NCI-H1417 treated with DMSO at 0.1 percent for 48 hours (cell line): Measurements from ENCODE around the gene MNT.

ENCODE experiments used
- DNase-seq: peaks from one replicate; lab custom pipeline; 2025; lab: John Stamatoyannopoulos, UW

MNT gene

GRCh38 chr17:2380226-2380922 lies 20.5 kb downstream of the MNT start:
- DNase-seq = no peak

- no peak for DNase-seq
Measured at GRCh38 chr17:2379489-2380225, 21.2 kb downstream of the MNT start.

- DNase-seq = no peak
Measured at GRCh38 chr17:2378905-2379304, 22.0 kb downstream of the MNT start.

GRCh38 chr17:2377659-2378058 lies 23.2 kb downstream of the MNT start:
- no peak for DNase-seq

GRCh38 chr17:2376107-2376506 lies 24.8 kb downstream of the MNT start:
- no peak for DNase-seq

- DNase-seq = no peak
Measured at GRCh38 chr17:2375406-2375805, 25.5 kb downstream of the MNT start.

- DNase-seq = no peak
Measured at GRCh38 chr17:2374549-2375285, 26.1 kb downstream of the MNT start.

GRCh38 chr17:2373179-2373578 lies 27.7 kb downstream of the MNT start:
- no peak for DNase-seq

- no peak for DNase-seq
Measured at GRCh38 chr17:2372681-2373080, 28.2 kb downstream of the MNT start.

- DNase-seq = no peak
Measured at GRCh38 chr17:2372180-2372579, 28.7 kb downstream of the MNT start.

GRCh38 chr17:2371183-2372130 lies 29.4 kb downstream of the MNT start:
- DNase-seq = no peak

- no peak for DNase-seq
Measured at GRCh38 chr17:2370211-2370589, 30.7 kb downstream of the MNT start.

- no peak for DNase-seq
Measured at GRCh38 chr17:2369551-2370210, 31.2 kb downstream of the MNT start.

GRCh38 chr17:2369039-2369438 lies 31.8 kb downstream of the MNT start:
- DNase-seq = no peak

- no peak for DNase-seq
Measured at GRCh38 chr17:2368359-2368758, 32.5 kb downstream of the MNT start.

- no peak for DNase-seq
Measured at GRCh38 chr17:2366747-2367494, 33.9 kb downstream of the MNT start.

- no peak for DNase-seq
Measured at GRCh38 chr17:2365132-2365531, 35.7 kb downstream of the MNT start.

GRCh38 chr17:2364763-2365116 lies 36.1 kb downstream of the MNT start:
- no peak for DNase-seq

GRCh38 chr17:2363851-2364762 lies 36.8 kb downstream of the MNT start:
- DNase-seq = no peak

GRCh38 chr17:2363318-2363717 lies 37.5 kb downstream of the MNT start:
- no peak for DNase-seq
